NT2/D1 (cell line): ENCODE results near the gene RHEB.

ENCODE experiments used
- DNase-seq: peaks from one replicate; pipeline ENCODE4 v3.0.0-alpha.2; 2011; ENCODE audit warnings: low read depth, low spot score
- H3K27me3 ChIP-seq: 2 replicates; pipeline ENCODE4 v1.6.0; 2011; ENCODE audit warnings: mild to moderate bottlenecking; ENCODE audit not compliant: insufficient read length, insufficient read depth
- H3K36me3 ChIP-seq: 2 replicates; pipeline ENCODE4 v1.6.1; 2011; ENCODE audit warnings: mild to moderate bottlenecking, low read length, mixed read lengths; ENCODE audit not compliant: insufficient read depth, insufficient read length
- H3K4me1 ChIP-seq: 2 replicates; pipeline ENCODE4 v1.5.1; 2011; ENCODE audit not compliant: insufficient read depth, insufficient read length
- H3K4me3 ChIP-seq: 2 replicates; pipeline ENCODE4 v1.5.1; 2011; ENCODE audit warnings: low read depth; ENCODE audit not compliant: insufficient read length
- H3K9ac ChIP-seq: 2 replicates; pipeline ENCODE4 v1.6.0; 2011; ENCODE audit warnings: low read depth; ENCODE audit not compliant: insufficient read length
- H3K9me3 ChIP-seq: 2 replicates; pipeline ENCODE4 v1.5.1; 2011; ENCODE audit warnings: mild to moderate bottlenecking, low read length; ENCODE audit not compliant: insufficient read depth
- SUZ12 ChIP-seq: IDR thresholded peaks from 2 replicates; pipeline ENCODE4 v1.6.1; 2011; ENCODE audit not compliant: insufficient read length, insufficient read depth; ENCODE audit errors: extremely low read depth
- YY1 ChIP-seq: IDR thresholded peaks from 2 replicates; pipeline ENCODE4 v1.6.1; 2011; ENCODE audit not compliant: insufficient read length, insufficient read depth
- ZNF274 ChIP-seq: IDR thresholded peaks from 2 replicates; pipeline ENCODE4 v1.6.1; 2011; ENCODE audit warnings: mild to moderate bottlenecking, low read depth, low read length

Gene RHEB

DNA sequence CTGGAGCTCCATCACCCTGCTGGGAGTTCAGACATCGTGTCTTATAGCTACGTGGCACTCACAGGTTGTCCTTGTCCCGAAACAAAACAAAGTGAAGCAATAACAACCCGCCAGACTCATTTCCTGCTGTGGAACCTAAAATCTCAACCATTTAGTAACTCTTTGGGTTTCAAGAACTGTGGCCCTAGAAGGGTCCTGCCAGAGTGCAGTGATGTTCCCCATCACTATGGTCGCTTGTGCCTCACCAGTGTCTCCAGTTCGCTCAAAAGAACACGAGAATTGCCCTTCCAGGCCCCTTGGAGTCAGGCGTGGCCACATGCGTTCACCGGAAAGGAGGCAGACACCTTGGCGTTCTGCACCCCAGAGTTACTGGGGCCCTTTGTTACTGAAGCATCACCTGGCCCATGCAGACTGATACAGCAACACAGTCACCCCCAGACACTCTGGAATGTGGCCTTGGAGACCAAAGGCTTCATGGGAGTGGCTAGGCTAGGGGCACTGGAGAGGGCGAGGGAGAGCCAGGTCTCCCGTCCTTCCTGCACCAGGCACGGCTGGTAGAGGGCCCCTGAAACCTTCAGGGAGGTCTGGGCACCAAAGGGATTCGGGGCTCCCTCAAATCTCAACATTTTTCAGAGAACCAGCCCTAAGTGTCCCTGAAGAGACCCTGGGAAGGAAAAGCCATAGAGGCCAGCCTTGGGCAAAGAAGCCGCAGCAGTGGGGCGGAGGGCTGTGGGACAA, 80.7 kb downstream of the RHEB start:
- peaks cover 9% of the 10 kb centered on the region for H3K4me1 ChIP-seq
- TF ChIP-seq SUZ12: no peak
- no peak for TF ChIP-seq YY1
- no peak for TF ChIP-seq ZNF274
- peaks cover 11% of the 10 kb centered on the region for H3K27me3 ChIP-seq
- H3K4me3 ChIP-seq: peak overlapping the region; percentile 31
- H3K36me3 ChIP-seq: no peaks in the 10 kb centered on the region
- peak overlapping the region; percentile 51 for H3K9ac ChIP-seq
- no peak for DNase-seq
- 0 out of 2 replicates have a peak, but pooled peaks cover 7% of the 10 kb centered on the region for H3K9me3 ChIP-seq

DNA sequence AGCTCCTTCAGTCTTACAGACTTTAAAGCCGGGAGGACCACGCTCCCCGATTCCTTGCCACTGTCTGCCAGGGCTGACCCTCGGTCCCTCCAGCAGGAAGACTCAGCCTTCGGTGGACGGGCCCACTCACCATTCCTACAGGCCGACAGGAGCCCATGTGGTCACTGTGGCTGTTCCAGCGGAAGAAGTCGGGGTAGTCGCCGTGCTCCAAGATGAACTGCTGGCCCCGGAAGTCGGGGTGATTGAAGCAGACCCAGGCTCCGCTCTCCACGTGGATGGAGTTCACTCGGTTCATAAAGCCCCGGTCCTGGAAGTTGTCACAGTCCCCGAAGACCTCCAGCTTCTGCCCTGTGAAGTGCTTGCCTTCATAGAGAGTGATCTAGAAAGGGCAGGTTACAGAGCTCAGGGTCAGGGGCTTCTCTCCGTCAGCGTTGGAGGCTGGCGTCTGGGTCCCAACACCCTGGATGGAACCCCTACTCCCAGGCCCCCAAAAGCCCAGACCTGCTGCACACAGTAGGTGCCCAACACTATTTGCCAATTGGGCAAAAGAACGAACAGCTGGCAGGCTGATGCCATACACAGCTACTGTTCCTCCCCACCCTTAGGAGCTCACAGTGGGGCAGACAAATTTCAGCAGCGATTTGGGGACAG, 81.7 kb downstream of the RHEB start:
- Histone ChIP-seq H3K27me3 (peaks cover 11% of the 10 kb centered on the region), H3K4me3 (no peak overlapping the region), H3K9me3 (0 out of 2 replicates have a peak, but pooled peaks cover 7% of the 10 kb centered on the region), H3K4me1 (peaks cover 9% of the 10 kb centered on the region), H3K36me3 (no peaks in the 10 kb centered on the region), H3K9ac (no peak overlapping the region)
- no peak for TF ChIP-seq ZNF274
- DNase-seq: no peak

DNA sequence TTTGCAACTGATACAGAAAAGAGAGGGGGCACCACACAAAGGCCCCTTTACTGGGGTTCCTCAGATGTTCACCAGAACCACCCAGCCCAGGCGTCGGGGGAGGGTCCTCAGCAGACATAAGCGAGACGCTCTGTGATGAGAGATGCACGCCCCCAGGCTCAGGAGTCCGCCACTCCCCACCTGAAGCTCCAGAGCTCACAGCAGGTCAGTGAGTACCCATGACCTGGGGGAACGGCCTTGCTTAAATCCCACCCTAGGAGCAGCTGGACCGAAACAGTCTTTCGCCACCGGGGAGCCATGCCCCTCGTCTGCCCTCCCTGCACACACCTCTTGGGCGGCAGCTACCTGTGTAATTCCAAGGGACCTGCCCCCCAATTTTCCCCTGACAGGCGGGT, 82.5 kb downstream of the RHEB start:
- H3K36me3 ChIP-seq: no peaks in the 10 kb centered on the region
- peaks cover 11% of the 10 kb centered on the region for H3K4me1 ChIP-seq
- no peak overlapping the region for H3K4me3 ChIP-seq
- H3K9ac ChIP-seq: no peak overlapping the region
- DNase-seq: no peak
- 0 out of 2 replicates have a peak, but pooled peaks cover 7% of the 10 kb centered on the region for H3K9me3 ChIP-seq
- H3K27me3 ChIP-seq: peaks cover 11% of the 10 kb centered on the region
- TF ChIP-seq YY1 (no peak), SUZ12 (no peak), ZNF274 (no peak)

DNA sequence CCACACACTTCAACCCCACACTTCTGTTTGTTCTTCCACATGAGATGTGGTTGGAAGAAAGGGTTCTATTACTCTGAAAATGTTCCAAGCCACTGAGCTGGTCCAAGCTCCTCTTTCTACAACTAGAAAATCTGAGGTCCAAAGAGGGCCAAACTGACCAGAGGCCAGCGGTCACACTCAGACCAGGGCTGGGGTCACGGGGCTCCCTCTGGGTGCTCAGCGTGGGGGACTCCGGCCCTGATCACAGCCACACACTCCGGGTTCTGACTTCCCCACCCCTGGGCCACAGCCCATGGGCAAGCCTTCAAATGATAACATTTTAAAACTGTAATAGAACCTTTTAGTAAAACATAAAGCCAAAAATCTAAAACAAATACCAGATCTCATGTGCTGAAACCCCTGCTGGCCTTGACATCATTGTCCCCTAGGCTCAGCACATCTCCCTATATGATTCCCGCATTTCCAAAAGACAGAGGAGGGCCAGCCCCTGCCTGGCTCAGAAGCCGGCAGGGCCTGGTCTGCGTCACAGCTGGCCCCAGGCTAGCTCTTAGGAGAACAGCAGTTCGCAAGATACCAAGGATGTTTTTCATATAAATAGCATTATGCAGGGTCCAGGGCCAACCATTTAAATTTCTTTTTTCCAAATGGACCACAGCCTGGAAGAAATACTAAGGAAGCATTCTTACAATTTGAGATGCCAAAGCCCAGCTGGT, 83.1 kb downstream of the RHEB start:
- H3K9ac ChIP-seq: no peak overlapping the region
- peaks cover 11% of the 10 kb centered on the region for H3K4me1 ChIP-seq
- H3K36me3 ChIP-seq: no peaks in the 10 kb centered on the region
- no peak overlapping the region for H3K4me3 ChIP-seq
- no peak for DNase-seq
- H3K27me3 ChIP-seq: peaks cover 11% of the 10 kb centered on the region
- 0 out of 2 replicates have a peak, but pooled peaks cover 7% of the 10 kb centered on the region for H3K9me3 ChIP-seq
- TF ChIP-seq YY1: no peak
- no peak for TF ChIP-seq ZNF274
- TF ChIP-seq SUZ12: no peak

DNA sequence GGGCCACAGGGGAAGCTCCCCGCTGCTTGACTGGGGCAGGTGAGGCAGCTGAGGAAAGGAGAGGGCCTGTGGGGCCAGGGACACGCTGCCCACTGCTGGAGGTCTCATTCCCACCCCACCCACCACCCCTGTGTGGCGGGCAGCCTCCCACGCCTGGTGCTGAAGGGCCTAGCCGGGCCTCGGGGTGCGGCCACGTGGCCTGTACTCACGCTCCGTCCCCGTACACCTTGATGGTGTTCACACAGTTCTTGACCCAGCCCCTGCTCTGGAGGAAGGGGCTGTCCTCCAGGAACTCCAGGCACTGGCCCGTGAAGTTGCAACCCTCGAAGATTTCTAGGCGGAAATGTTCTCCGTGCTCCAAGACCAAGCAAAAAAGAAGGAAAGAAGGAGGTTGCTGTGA, 83.7 kb downstream of the RHEB start:
- H3K9ac ChIP-seq: no peak overlapping the region
- peaks cover 11% of the 10 kb centered on the region for H3K27me3 ChIP-seq
- no peaks in the 10 kb centered on the region for H3K36me3 ChIP-seq
- DNase-seq: no peak
- no peak overlapping the region for H3K4me3 ChIP-seq
- peaks cover 10% of the 10 kb centered on the region for H3K4me1 ChIP-seq
- 0 out of 2 replicates have a peak, but pooled peaks cover 7% of the 10 kb centered on the region for H3K9me3 ChIP-seq
- TF ChIP-seq YY1 (no peak), ZNF274 (no peak)

DNA sequence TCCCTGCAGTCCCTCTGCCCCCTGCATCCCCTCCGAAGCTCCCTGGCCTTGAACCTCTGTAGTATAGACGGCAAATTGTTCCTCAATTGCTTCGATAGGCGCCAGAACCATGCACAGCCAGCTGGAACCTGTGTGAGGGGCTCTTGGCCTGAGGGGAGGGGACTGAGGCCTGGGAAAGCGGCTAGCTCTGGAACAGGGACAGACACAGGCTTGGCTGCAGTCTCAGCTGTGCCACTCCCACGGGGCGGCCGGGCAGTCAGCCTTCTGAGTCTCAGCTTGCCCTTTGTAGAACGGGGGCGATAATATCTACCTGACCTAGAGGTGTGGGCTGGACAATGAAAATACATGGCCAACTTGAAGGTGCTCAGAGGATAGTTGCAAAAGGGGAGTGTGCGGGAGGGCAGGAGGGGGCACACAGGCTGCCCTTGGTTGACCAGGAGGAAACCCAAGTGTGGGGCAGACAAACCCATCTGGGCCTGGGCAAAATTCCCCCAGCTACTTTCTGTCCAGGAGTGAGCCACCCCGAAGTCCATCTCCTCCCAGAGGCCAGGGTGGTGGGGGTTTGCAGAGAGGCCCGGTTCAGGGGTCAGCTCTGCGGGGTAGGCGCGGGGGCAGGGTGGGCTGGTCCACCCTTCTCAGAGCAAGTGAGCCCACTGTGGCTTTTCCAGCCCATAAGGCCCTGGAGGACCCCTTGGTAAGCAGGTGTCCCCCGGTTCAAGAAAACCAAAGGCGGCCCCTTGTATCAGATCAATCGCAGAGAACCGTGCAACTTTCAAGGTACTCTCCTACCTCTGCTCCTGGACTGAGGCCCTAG, 84.4 kb downstream of the RHEB start:
- peaks cover 11% of the 10 kb centered on the region for H3K27me3 ChIP-seq
- 0 out of 2 replicates have a peak, but pooled peaks cover 7% of the 10 kb centered on the region for H3K9me3 ChIP-seq
- H3K36me3 ChIP-seq: no peaks in the 10 kb centered on the region
- peaks cover 10% of the 10 kb centered on the region for H3K4me1 ChIP-seq
- no peak overlapping the region for H3K9ac ChIP-seq
- no peak for TF ChIP-seq YY1
- no peak for TF ChIP-seq SUZ12
- TF ChIP-seq ZNF274: no peak
- DNase-seq: no peak
- H3K4me3 ChIP-seq: no peak overlapping the region
